HEK293 (cell line): ENCODE results near the gene MIEF2.
A peak's percentile ranks its signal among the peaks of the same experiment; 100 is the strongest.

ENCODE experiments used
- CTCF ChIA-PET: fragments of 350-600 bp; formaldehyde crosslinking; extraction: SDS; loops from one replicate; lab custom pipeline; 2021; ENCODE audit warnings: antibody characterized with exemption; lab: Yijun Ruan, JAX
- POLR2A ChIA-PET: fragments of 300-600 bp; formaldehyde crosslinking; extraction: SDS; loops from one replicate; lab custom pipeline; 2020; ENCODE audit warnings: antibody characterized with exemption, inconsistent platforms; lab: Yijun Ruan, JAX
- H3K27ac ChIP-seq: fragments of 200-500 bp; sonication (Bioruptor generic); 2 replicates; pipeline ENCODE4 v1.5.1; 2014; ENCODE audit warnings: low read depth, low read length, control low read depth, inconsistent platforms; ENCODE audit errors: extremely low read depth
- H3K36me3 ChIP-seq, 2 experiments: fragments of 200-500 bp in 1 of 2; sonication (Bioruptor generic) in 1 of 2; 1 replicate in 1 of 2; 2 replicates in 1 of 2; pipeline ENCODE4 v1.5.1; 2014 to 2017; ENCODE audit warnings: inconsistent platforms in 2 of 2, low read length in 2 of 2; ENCODE audit not compliant: control insufficient read depth in 2 of 2, insufficient read depth in 1 of 2
- H3K4me1 ChIP-seq: fragments of 200-500 bp; sonication (Bioruptor generic); 2 replicates; pipeline ENCODE4 v1.5.1; 2014; ENCODE audit warnings: mild to moderate bottlenecking, low read length, inconsistent platforms; ENCODE audit not compliant: control insufficient read depth, insufficient read depth
- H3K4me3 ChIP-seq: 2 replicates; pipeline ENCODE4 v1.5.1; 2011; ENCODE audit warnings: low read depth, mild to moderate bottlenecking, control low read depth, low read length, moderate library complexity
- H3K9me3 ChIP-seq: fragments of 200-500 bp; sonication (Bioruptor generic); 2 replicates; pipeline ENCODE4 v1.5.1; 2014; ENCODE audit warnings: low read depth, low read length, inconsistent platforms; ENCODE audit not compliant: control insufficient read depth, insufficient read depth
- BCL11B ChIP-seq: fragments of 450-650 bp; formaldehyde crosslinking; IDR thresholded peaks from 2 replicates; pipeline ENCODE4 v1.5.1; 2016; ENCODE audit warnings: low read depth, missing biosample characterization, missing genetic modification characterization
- PRDM1 ChIP-seq: fragments of 450-650 bp; formaldehyde crosslinking; IDR thresholded peaks from 2 replicates; pipeline ENCODE4; 2016; ENCODE audit warnings: missing biosample characterization, missing genetic modification characterization
- SCRT1 ChIP-seq: fragments of 450-650 bp; formaldehyde crosslinking; IDR thresholded peaks from 2 replicates; pipeline ENCODE4 v1.5.1; 2016; ENCODE audit warnings: missing biosample characterization, missing genetic modification characterization, borderline replicate concordance
- ZNF146 ChIP-seq: fragments of 450-650 bp; formaldehyde crosslinking; IDR thresholded peaks from 2 replicates; pipeline ENCODE4 v1.5.1; 2016; ENCODE audit warnings: missing biosample characterization, missing genetic modification characterization
- ZNF18 ChIP-seq: fragments of 450-650 bp; formaldehyde crosslinking; IDR thresholded peaks from 2 replicates; pipeline ENCODE4 v1.5.1; 2016; ENCODE audit warnings: missing biosample characterization, missing genetic modification characterization
- ZNF26 ChIP-seq: fragments of 450-650 bp; formaldehyde crosslinking; IDR thresholded peaks from 2 replicates; pipeline ENCODE4 v1.5.1; 2016; ENCODE audit warnings: missing biosample characterization, missing genetic modification characterization
- ZNF266 ChIP-seq: fragments of 450-650 bp; formaldehyde crosslinking; IDR thresholded peaks from 2 replicates; pipeline ENCODE4 v1.5.1; 2016; ENCODE audit warnings: missing biosample characterization, missing genetic modification characterization, low read depth
- ZNF280D ChIP-seq: fragments of 450-650 bp; formaldehyde crosslinking; IDR thresholded peaks from 2 replicates; pipeline ENCODE4 v1.5.1; 2016; ENCODE audit warnings: missing biosample characterization, missing genetic modification characterization
- ZNF335 ChIP-seq: fragments of 450-650 bp; formaldehyde crosslinking; conservative IDR thresholded peaks from 2 replicates; pipeline ENCODE4 v1.5.1; 2016; ENCODE audit warnings: missing biosample characterization, missing genetic modification characterization
- ZNF394 ChIP-seq: fragments of 450-650 bp; formaldehyde crosslinking; IDR thresholded peaks from 2 replicates; pipeline ENCODE4 v1.5.1; 2016; ENCODE audit warnings: missing biosample characterization, missing genetic modification characterization, mild to moderate bottlenecking, moderate library complexity, borderline replicate concordance
- ZNF48 ChIP-seq: fragments of 450-650 bp; formaldehyde crosslinking; IDR thresholded peaks from 2 replicates; pipeline ENCODE4 v1.5.1; 2016; ENCODE audit warnings: missing biosample characterization, missing genetic modification characterization
- ZNF585B ChIP-seq: fragments of 450-650 bp; formaldehyde crosslinking; IDR thresholded peaks from 2 replicates; pipeline ENCODE4 v1.5.1; 2016; ENCODE audit warnings: missing biosample characterization, missing genetic modification characterization
- ZNF610 ChIP-seq: fragments of 450-650 bp; formaldehyde crosslinking; IDR thresholded peaks from 2 replicates; pipeline ENCODE4 v1.5.1; 2016; ENCODE audit warnings: missing biosample characterization, missing genetic modification characterization, borderline replicate concordance
- ZNF670 ChIP-seq: fragments of 450-650 bp; formaldehyde crosslinking; IDR thresholded peaks from 2 replicates; pipeline ENCODE4 v1.5.1; 2016; ENCODE audit warnings: missing biosample characterization, missing genetic modification characterization, low read depth
- ZNF777 ChIP-seq: fragments of 450-650 bp; formaldehyde crosslinking; IDR thresholded peaks from 2 replicates; pipeline ENCODE4 v1.5.1; 2017; ENCODE audit warnings: missing biosample characterization, missing genetic modification characterization, borderline replicate concordance
- ZNF792 ChIP-seq: fragments of 450-650 bp; formaldehyde crosslinking; IDR thresholded peaks from 2 replicates; pipeline ENCODE4 v1.5.1; 2016; ENCODE audit warnings: missing biosample characterization, missing genetic modification characterization
- TF ChIP-seq, protein P1 (sequence below): fragments of 450-650 bp; formaldehyde crosslinking; IDR thresholded peaks from 2 replicates; pipeline ENCODE4 v1.5.1; 2016; ENCODE audit warnings: missing biosample characterization, missing genetic modification characterization
- TF ChIP-seq, protein P2 (sequence below): fragments of 450-650 bp; formaldehyde crosslinking; IDR thresholded peaks from 2 replicates; pipeline ENCODE4 v1.5.1; 2016; ENCODE audit warnings: missing biosample characterization, missing genetic modification characterization

The MIEF2 gene

GRCh38 chr17:18229254-18229653, 31.2 kb upstream of the MIEF2 start:
- ChIA-PET CTCF (no interaction called here), POLR2A (no interaction called here)
- Histone ChIP-seq H3K27ac (no peak overlapping the region), H3K36me3 (peaks cover 0 to 33% of the 10 kb centered on the region in 2 experiments; a peak in 2 of 3 replicates), H3K9me3 (no peaks in the 10 kb centered on the region), H3K4me1 (peaks cover 4% of the 10 kb centered on the region; the same call in 1 of the 2 replicates), H3K4me3 (no peak overlapping the region)
- TF ChIP-seq ZNF26 (tag by site-specific recombination): no peak
- TF ChIP-seq, protein P1, sequence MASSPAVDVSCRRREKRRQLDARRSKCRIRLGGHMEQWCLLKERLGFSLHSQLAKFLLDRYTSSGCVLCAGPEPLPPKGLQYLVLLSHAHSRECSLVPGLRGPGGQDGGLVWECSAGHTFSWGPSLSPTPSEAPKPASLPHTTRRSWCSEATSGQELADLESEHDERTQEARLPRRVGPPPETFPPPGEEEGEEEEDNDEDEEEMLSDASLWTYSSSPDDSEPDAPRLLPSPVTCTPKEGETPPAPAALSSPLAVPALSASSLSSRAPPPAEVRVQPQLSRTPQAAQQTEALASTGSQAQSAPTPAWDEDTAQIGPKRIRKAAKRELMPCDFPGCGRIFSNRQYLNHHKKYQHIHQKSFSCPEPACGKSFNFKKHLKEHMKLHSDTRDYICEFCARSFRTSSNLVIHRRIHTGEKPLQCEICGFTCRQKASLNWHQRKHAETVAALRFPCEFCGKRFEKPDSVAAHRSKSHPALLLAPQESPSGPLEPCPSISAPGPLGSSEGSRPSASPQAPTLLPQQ (tag by site-specific recombination): 0 out of 2 replicates have a peak, but pooled peaks have one; percentile 37
- 0 out of 2 replicates have a peak, but pooled peaks have one; percentile 53 for TF ChIP-seq BCL11B (tag by site-specific recombination)
- TF ChIP-seq ZNF777 (tag by site-specific recombination): no peak

DNA sequence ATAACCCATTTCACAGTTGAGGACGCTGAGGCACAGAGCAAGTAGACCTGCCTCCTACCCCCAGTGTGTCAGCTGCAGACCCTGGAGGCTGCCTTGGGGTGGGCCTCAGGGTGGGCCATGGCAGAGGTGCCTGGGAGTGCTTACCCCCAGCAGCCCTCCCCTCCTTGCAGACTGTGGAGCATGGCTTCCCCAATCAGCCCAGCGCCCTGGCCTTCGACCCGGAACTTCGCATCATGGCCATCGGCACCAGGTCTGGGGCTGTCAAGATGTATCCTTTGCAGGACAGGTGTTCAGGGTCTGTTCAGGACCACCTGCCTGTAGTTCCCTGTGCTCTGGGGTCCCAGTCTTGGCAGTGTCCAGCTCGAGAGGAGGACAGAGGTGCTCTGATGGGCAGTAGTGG, 30.7 kb upstream of the MIEF2 start:
- CTCF ChIA-PET: no interaction called here

More for the DNA sequence above, 30.7 kb upstream of the MIEF2 start:
- H3K4me1 ChIP-seq: peaks cover 4% of the 10 kb centered on the region; the same call in 1 of the 2 replicates
- no peaks in the 10 kb centered on the region for H3K9me3 ChIP-seq
- H3K36me3 ChIP-seq: peaks cover 0 to 38% of the 10 kb centered on the region in 2 experiments; a peak in 2 of 3 replicates
- POLR2A ChIA-PET: interaction anchor here (0.5 kb wide), 1 partner anchor 18 kb away, joined by 3 read pairs; no protein-coding TSS in a partner anchor
- no peak overlapping the region for H3K4me3 ChIP-seq
- H3K27ac ChIP-seq: no peak overlapping the region
- TF ChIP-seq ZNF670 (tag by site-specific recombination) (no peak), PRDM1 (tag by site-specific recombination) (no peak), ZNF266 (tag by site-specific recombination) (no peak), ZNF585B (no peak), ZNF610 (no peak), ZNF394 (tag by site-specific recombination) (no peak), SCRT1 (tag by site-specific recombination) (no peak), ZNF280D (tag by site-specific recombination) (no peak), ZNF48 (tag by site-specific recombination) (no peak), ZNF146 (tag by site-specific recombination) (no peak), ZNF18 (no peak), ZNF335 (no peak), ZNF792 (no peak)
- TF ChIP-seq, protein P2, sequence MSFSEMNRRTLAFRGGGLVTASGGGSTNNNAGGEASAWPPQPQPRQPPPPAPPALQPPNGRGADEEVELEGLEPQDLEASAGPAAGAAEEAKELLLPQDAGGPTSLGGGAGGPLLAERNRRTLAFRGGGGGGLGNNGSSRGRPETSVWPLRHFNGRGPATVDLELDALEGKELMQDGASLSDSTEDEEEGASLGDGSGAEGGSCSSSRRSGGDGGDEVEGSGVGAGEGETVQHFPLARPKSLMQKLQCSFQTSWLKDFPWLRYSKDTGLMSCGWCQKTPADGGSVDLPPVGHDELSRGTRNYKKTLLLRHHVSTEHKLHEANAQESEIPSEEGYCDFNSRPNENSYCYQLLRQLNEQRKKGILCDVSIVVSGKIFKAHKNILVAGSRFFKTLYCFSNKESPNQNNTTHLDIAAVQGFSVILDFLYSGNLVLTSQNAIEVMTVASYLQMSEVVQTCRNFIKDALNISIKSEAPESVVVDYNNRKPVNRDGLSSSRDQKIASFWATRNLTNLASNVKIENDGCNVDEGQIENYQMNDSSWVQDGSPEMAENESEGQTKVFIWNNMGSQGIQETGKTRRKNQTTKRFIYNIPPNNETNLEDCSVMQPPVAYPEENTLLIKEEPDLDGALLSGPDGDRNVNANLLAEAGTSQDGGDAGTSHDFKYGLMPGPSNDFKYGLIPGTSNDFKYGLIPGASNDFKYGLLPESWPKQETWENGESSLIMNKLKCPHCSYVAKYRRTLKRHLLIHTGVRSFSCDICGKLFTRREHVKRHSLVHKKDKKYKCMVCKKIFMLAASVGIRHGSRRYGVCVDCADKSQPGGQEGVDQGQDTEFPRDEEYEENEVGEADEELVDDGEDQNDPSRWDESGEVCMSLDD (tag by site-specific recombination): no peak
